NCI-H2196 treated with DMSO at 0.1 percent for 48 hours (cell line): ENCODE results near the gene NOX5.

Experiments
- DNase-seq: peaks from one replicate; lab custom pipeline; 2025; ENCODE audit not compliant: unreplicated experiment; lab: John Stamatoyannopoulos, UW

NOX5 gene

GRCh38 chr15:68990992-68991500 lies 23.4 kb upstream of the NOX5 start:
- DNase-seq: no peak

GRCh38 chr15:68991723-68992122 lies 22.8 kb upstream of the NOX5 start:
- DNase-seq: no peak

- DNase-seq: no peak
Observed at GRCh38 chr15:68992696-68993095, 21.8 kb upstream of the NOX5 start.

- DNase-seq: no peak
Observed at GRCh38 chr15:68993276-68993675, 21.2 kb upstream of the NOX5 start.

GRCh38 chr15:68994149-68994548 lies 20.3 kb upstream of the NOX5 start:
- DNase-seq: no peak

GRCh38 chr15:68994981-68995761 lies 19.3 kb upstream of the NOX5 start:
- DNase-seq: no peak

- DNase-seq: no peak
Observed at GRCh38 chr15:68997050-68997449, 17.4 kb upstream of the NOX5 start.

- no peak for DNase-seq
Observed at GRCh38 chr15:68997930-68998777, 16.3 kb upstream of the NOX5 start.

- DNase-seq: no peak
Observed at GRCh38 chr15:68999091-68999490, 15.4 kb upstream of the NOX5 start.

- no peak for DNase-seq
Observed at GRCh38 chr15:69000091-69000490, 14.4 kb upstream of the NOX5 start.

- DNase-seq: no peak
Observed at GRCh38 chr15:69000725-69001503, 13.6 kb upstream of the NOX5 start.

- no peak for DNase-seq
Observed at GRCh38 chr15:69002783-69003182, 11.7 kb upstream of the NOX5 start.

- DNase-seq: no peak
Observed at GRCh38 chr15:69004011-69004410, 10.5 kb upstream of the NOX5 start.

GRCh38 chr15:69008056-69008455 lies 6.4 kb upstream of the NOX5 start:
- no peak for DNase-seq

GRCh38 chr15:69009341-69009740 lies 5.2 kb upstream of the NOX5 start:
- no peak for DNase-seq

- DNase-seq: no peak
Observed at GRCh38 chr15:69011641-69012040, 2.9 kb upstream of the NOX5 start.

GRCh38 chr15:69012761-69013364 lies 1.6 kb upstream of the NOX5 start:
- DNase-seq: no peak

GRCh38 chr15:69013726-69014406 lies 629 bp upstream of the NOX5 start:
- DNase-seq: no peak

- DNase-seq: no peak
Observed at GRCh38 chr15:69015591-69015990, 1.1 kb downstream of the NOX5 start.

GRCh38 chr15:69016021-69016595 lies 1.6 kb downstream of the NOX5 start:
- DNase-seq: no peak
